Activated T-cell treated with anti-CD3 and anti-CD28 coated beads, Interleukin-2, amount 50 U/mL, for 1 hour (primary cell): ENCODE measurements around the gene GAB1.
A peak's percentile ranks its signal among the peaks of the same experiment; 100 is the strongest.

Experiments used
- DNase-seq: peaks from one replicate; pipeline ENCODE4 v3.0.0-alpha.2; 2020

GAB1 gene

DNA sequence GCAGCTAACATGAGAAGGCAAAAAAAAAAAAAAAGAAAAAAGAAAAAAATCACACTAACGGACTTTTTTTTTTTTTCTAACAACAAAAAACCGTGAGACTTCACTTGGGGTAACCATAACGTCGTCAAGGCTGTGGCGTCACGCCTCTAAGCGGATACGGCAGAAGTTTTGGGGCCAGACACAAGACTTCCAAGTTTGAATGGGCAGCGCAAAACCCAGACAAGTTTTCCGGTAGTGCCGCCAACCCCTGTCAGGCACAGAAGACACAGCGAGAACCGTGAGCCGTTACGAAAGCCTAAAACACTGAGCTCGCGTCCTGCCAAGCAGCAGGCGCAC lies 176.3 kb downstream of the GAB1 start:
- DNase-seq: peak; percentile 92

DNA sequence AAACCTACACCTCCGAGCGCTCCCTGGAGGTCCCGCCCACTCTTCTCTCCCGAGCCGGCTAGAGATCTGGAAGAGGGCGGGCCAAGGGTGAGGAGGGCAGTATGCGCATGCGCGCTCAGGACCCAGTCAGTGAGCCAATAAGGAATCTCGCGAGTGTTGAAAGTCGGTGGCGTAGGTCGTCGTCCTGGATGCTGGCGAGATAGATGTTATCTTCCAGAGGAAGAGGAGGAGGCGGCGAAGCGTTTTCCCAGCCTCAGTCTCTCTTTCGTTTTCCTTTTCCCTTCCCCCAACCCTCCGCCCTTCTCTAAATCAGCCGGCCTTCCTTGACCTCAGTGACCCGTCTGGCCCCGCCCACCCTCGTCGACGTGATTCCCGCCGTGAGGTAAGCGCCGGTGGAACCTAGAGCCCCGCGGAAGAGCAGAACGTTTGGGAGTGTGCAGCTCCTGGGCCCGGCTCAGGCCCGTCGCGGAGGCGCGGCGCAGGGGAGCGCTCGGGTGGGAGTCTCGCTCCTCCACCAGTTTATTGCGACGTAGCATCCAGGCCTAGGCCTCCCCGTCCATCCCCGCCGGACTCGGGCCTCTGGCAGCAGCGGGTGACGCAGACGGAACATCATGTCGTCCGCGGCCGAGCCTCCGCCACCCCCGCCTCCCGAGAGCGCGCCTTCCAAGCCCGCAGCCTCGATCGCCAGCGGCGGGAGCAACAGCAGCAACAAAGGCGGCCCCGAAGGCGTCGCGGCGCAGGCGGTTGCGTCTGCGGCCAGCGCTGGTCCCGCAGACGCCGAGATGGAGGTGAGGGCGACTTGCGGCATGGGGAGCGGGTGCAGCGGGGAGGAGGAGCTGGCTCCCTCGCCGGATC lies 176.9 kb downstream of the GAB1 start, which contains the start of gene SMARCA5:
SMARCA5 (plus strand) TSS at position 389 of the 855 bp plus-strand sequence; CDS start at position 612, 223 bp downstream.
- DNase-seq: peak; percentile 93

GRCh38 chr4:143514169-143514495 lies 177.5 kb downstream of the GAB1 start:
- DNase-seq: no peak

DNA sequence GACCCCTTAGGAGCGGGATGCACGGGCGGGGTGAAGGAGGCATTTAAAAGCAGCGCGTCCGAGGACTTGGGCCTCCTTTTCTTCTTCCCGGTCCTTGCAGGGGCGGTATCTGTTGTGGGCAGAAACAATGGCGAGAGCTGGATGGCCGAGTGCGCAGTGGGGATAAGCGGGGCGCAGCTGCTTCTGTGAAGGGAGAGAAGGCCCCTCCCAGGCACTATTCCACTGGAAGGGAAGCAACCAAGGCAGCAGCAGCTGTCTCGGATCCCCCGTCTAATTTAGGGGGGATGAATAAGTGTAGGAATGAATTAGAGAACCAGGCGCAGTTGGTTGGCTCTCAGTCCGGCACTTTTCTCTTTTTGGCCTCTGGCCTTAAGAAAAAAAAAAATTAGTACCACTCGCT lies 177.8 kb downstream of the GAB1 start:
- peak; percentile 27 for DNase-seq

DNA sequence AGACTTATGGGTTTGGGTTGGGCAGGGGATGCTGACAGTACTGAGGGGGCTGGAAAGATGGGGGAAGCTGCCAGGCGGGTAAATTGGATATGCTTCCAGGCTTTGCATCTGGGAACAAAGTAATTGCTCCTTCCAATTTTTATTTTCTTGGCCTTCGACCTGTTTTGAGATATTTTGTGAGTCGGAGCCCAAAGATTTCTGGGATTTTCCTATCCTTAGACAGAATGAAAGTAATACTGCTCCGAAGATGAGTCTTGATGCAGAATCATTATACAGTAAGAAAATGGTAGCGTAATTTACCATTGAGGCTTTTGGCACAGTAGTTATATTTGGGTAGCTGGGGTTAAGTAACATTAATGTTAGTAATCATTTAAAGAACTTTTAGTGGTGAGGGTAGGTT lies 178.2 kb downstream of the GAB1 start:
- no peak for DNase-seq

GRCh38 chr4:143515905-143516304 lies 179.2 kb downstream of the GAB1 start:
- DNase-seq: no peak

DNA sequence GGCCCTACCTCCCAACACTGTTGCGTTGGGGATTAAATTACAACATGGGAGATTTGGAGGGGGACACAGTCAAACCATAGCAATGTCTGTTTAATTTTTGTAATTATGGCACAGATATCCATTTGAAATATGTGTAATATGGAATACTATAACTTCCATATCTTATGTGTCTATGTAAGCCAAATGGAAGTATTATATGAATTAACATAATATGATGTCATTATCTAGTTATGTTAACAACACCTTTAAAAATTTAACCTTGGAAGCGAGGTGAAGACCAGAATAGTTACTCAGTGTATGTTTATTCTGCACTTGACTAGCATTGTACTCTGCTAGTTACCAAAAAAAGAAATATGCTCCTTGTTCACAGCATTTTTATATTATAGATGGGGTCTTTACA lies 181.1 kb downstream of the GAB1 start:
- DNase-seq: no peak
